GM13976 (cell line): ENCODE data around the gene CRAMP1.

Experiments
- DNase-seq: peaks from one replicate; pipeline ENCODE4 v3.0.0; 2012; ENCODE audit warnings: low spot score
- CTCF ChIP-seq: IDR thresholded peaks from 2 replicates; pipeline ENCODE4 v1.5.1; 2012; ENCODE audit warnings: borderline replicate concordance, mild to moderate bottlenecking; ENCODE audit not compliant: insufficient read depth; ENCODE audit errors: extremely low read depth, missing control alignments, control extremely low read depth
- in situ Hi-C: fragments of 300-500 bp; cut with MboI; formaldehyde crosslinking; loops from one replicate; pipeline ENCODE4 v1.12.0; 2022; ENCODE audit warnings: low sequenced_read_pairs, mixed read lengths, inconsistent platforms; ENCODE audit not compliant: unreplicated experiment

CRAMP1 gene

GRCh38 chr16:1721372-1721771, 109.2 kb downstream of the CRAMP1 start:
- TF ChIP-seq CTCF: no peak
- no peak for DNase-seq
- in situ Hi-C loops: no loop called here

GRCh38 chr16:1723450-1724147, 111.4 kb downstream of the CRAMP1 start:
- TF ChIP-seq CTCF: peak; percentile 38
- in situ Hi-C loops: no loop called here
- peak; percentile 69 for DNase-seq

GRCh38 chr16:1724491-1724890, 112.3 kb downstream of the CRAMP1 start:
- TF ChIP-seq CTCF: no peak
- in situ Hi-C loops: no loop called here
- DNase-seq: no peak

GRCh38 chr16:1726661-1727502, 114.7 kb downstream of the CRAMP1 start:
- TF ChIP-seq CTCF: no peak
- in situ Hi-C loops: no loop called here
- DNase-seq: no peak
